HepG2 (cell line): ENCODE results near the gene CDC42EP1. TPM values are rescaled to one million over a fixed set of nuclear protein-coding genes. Genes with fewer than 3 reads are reported as not detected.

Experiments used
- ARHGAP35 ChIP-seq: sonication (generic); formaldehyde crosslinking; IDR thresholded peaks from 2 replicates; pipeline ENCODE4 v1.9.0; 2022; ENCODE audit warnings: mild to moderate bottlenecking, inconsistent platforms, moderate library complexity, missing genetic modification reagents, borderline replicate concordance
- ETV5 ChIP-seq: IDR thresholded peaks from 2 replicates; pipeline ENCODE4 v1.6.1; 2018; ENCODE audit warnings: missing biosample characterization, missing genetic modification reagents, inconsistent platforms, borderline replicate concordance
- FOXO1 ChIP-seq: sonication (generic); formaldehyde crosslinking; IDR thresholded peaks from 2 replicates; pipeline ENCODE4 v1.4.0; 2020; ENCODE audit warnings: missing genetic modification reagents
- GABPB1 ChIP-seq: IDR thresholded peaks from 2 replicates; pipeline ENCODE4 v1.6.1; 2016; ENCODE audit warnings: mild to moderate bottlenecking, missing genetic modification reagents, moderate library complexity, missing compliant biosample characterization
- MATR3 ChIP-seq: sonication (generic); formaldehyde crosslinking; IDR thresholded peaks from 2 replicates; pipeline ENCODE4 v1.4.0; 2020; ENCODE audit warnings: missing genetic modification reagents
- PHB2 ChIP-seq: fragments of 450-650 bp; IDR thresholded peaks from 2 replicates; pipeline ENCODE4 v1.6.1; 2018; ENCODE audit not compliant: partially characterized antibody
- POLR2AphosphoS5 ChIP-seq: IDR thresholded peaks from 2 replicates; pipeline ENCODE4 v1.6.1; 2012; ENCODE audit warnings: low read depth, low read length
- RXRB ChIP-seq: IDR thresholded peaks from 2 replicates; pipeline ENCODE4 v1.6.1; 2016; ENCODE audit warnings: borderline replicate concordance, missing genetic modification reagents, missing compliant biosample characterization
- SIN3A ChIP-seq: IDR thresholded peaks from 2 replicates; pipeline ENCODE4 v1.6.1; 2011; ENCODE audit warnings: low read depth, mild to moderate bottlenecking, control low read depth, low read length, borderline replicate concordance
- SOX6 ChIP-seq, 2 experiments: fragments of 450-650 bp in 1 of 2; sonication (generic) in 1 of 2; formaldehyde crosslinking in 1 of 2; IDR thresholded peaks; 2 replicates each; pipeline versions ENCODE4 v1.4.0 to v1.6.1; 2017 to 2020; ENCODE audit warnings: antibody characterized with exemption in 1 of 2, mild to moderate bottlenecking in 1 of 2, missing genetic modification reagents in 1 of 2
- ZBTB21 ChIP-seq: sonication (generic); formaldehyde crosslinking; IDR thresholded peaks from 2 replicates; pipeline ENCODE4 v1.4.0; 2020; ENCODE audit warnings: missing genetic modification reagents
- ZNF317 ChIP-seq: sonication (generic); formaldehyde crosslinking; IDR thresholded peaks from 2 replicates; pipeline ENCODE4 v1.5.0; 2020; ENCODE audit warnings: mild to moderate bottlenecking, missing genetic modification reagents
- ZNF354B ChIP-seq: sonication (generic); formaldehyde crosslinking; IDR thresholded peaks from 2 replicates; pipeline ENCODE4 v1.8.0; 2022; ENCODE audit warnings: mild to moderate bottlenecking, missing genetic modification reagents
- polyA plus RNA-seq, 8 experiments: library from polyadenylated mRNA; depleted of rRNA in 3 of 8; stranded (reverse) in 7 of 8; unstranded in 1 of 8; fragments of >200 nt; fragmentation: Illumina TruSeq in 4 of 8; extraction: Trizol in 4 of 8; gene quantifications; 2 replicates each; pipeline versions ENCODE4 v1.2.1 to v1.2.3, GENCODE V29; 2011 to 2016; ENCODE audit warnings: low read depth in 4 of 8, missing spikeins in 1 of 8, mixed read lengths in 1 of 8; ENCODE audit not compliant: insufficient read depth in 1 of 8
- total RNA-seq, 5 experiments: library from RNA; depleted of rRNA; stranded (reverse); fragments of >200 nt; fragmentation: Illumina TruSeq; extraction: Trizol; gene quantifications; 2 replicates each; pipeline ENCODE4 v1.2.3, GENCODE V29; 2016; ENCODE audit warnings: low read depth in 1 of 5
- TF ChIP-seq, protein P1 (sequence below): sonication (generic); formaldehyde crosslinking; IDR thresholded peaks from 2 replicates; pipeline ENCODE4 v1.4.0; 2020; ENCODE audit warnings: missing genetic modification reagents
- TF ChIP-seq, protein P2 (sequence below): sonication (generic); formaldehyde crosslinking; conservative IDR thresholded peaks from 2 replicates; pipeline ENCODE4 v1.8.1; 2023; ENCODE audit warnings: missing genetic modification reagents
- TF ChIP-seq, protein P3 (sequence below): sonication (generic); formaldehyde crosslinking; IDR thresholded peaks from 2 replicates; pipeline ENCODE4 v1.4.0; 2020; ENCODE audit warnings: mild to moderate bottlenecking, missing genetic modification reagents
- TF ChIP-seq, protein P4 (sequence below): sonication (generic); IDR thresholded peaks from 2 replicates; pipeline ENCODE4 v1.6.1; 2016; ENCODE audit warnings: low read depth, borderline replicate concordance
- TF ChIP-seq, protein P5 (sequence below): sonication (generic); formaldehyde crosslinking; IDR thresholded peaks from 2 replicates; pipeline ENCODE4 v1.8.0; 2022; ENCODE audit warnings: missing genetic modification reagents, mild to moderate bottlenecking, borderline replicate concordance
- TF ChIP-seq, protein P6 (sequence below): sonication (generic); formaldehyde crosslinking; IDR thresholded peaks from 2 replicates; pipeline ENCODE4 v1.8.1; 2023; ENCODE audit warnings: mild to moderate bottlenecking, moderate library complexity, missing genetic modification reagents

CDC42EP1 gene
- total and polyA plus RNA-seq, 2 of the 13 experiments (the other 11 are each of a cell fraction or from before 2014, with no cell fraction given) = 17.1 to 29.5 TPM

DNA sequence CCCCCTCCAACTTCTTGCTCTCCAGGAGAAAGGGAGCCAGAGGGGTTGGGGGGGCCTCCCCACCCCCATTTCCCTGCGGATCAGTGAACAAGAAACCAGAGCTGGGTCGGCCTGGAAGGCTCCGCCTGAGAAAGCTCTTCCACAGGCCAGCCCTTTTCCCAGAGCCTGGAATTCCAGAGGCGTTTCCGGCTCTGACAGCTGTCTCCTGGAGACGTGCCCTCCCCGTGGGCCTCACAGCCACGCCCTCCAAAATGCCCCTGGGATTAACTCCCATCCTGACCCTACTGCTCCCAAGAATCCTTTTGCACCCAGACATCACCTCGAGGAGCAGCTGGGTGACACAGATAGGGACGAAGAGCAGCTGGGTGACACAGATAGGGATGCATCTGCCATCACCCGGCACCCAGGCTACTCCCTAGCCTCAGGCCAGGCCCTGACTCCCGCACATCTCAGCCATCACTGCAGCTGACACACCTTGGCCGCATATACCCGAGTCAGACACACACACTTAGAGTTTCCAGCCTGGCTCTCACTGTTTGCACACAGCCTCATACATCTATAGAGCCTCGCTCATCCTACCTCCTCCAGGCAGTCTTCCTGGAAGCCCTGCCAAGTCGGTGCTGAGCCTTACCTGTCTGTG lies 7.6 kb upstream of the CDC42EP1 start (continued):
- TF ChIP-seq RXRB (no peak), ARHGAP35 (no peak), MATR3 (CRISPR knock-in tag) (no peak), FOXO1 (no peak), ZBTB21 (CRISPR knock-in tag) (no peak), SIN3A (no peak), PHB2 (no peak), SOX6 (IDR thresholded peaks at IDR 0.05) (no peak), SOX6 (CRISPR knock-in tag; IDR thresholded peaks at IDR 0.05) (peak; percentile 19; the same call in 1 of the 2 replicates), GABPB1 (CRISPR knock-in tag) (no peak), ZNF354B (CRISPR knock-in tag) (no peak), ZNF317 (CRISPR knock-in tag) (0 out of 2 replicates have a peak, but pooled peaks have one; percentile 33), POLR2AphosphoS5 (no peak), ETV5 (CRISPR knock-in tag) (peak; percentile 77)
- TF ChIP-seq, protein P1, sequence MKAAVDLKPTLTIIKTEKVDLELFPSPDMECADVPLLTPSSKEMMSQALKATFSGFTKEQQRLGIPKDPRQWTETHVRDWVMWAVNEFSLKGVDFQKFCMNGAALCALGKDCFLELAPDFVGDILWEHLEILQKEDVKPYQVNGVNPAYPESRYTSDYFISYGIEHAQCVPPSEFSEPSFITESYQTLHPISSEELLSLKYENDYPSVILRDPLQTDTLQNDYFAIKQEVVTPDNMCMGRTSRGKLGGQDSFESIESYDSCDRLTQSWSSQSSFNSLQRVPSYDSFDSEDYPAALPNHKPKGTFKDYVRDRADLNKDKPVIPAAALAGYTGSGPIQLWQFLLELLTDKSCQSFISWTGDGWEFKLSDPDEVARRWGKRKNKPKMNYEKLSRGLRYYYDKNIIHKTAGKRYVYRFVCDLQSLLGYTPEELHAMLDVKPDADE (CRISPR knock-in tag) = no peak
- TF ChIP-seq, protein P2, sequence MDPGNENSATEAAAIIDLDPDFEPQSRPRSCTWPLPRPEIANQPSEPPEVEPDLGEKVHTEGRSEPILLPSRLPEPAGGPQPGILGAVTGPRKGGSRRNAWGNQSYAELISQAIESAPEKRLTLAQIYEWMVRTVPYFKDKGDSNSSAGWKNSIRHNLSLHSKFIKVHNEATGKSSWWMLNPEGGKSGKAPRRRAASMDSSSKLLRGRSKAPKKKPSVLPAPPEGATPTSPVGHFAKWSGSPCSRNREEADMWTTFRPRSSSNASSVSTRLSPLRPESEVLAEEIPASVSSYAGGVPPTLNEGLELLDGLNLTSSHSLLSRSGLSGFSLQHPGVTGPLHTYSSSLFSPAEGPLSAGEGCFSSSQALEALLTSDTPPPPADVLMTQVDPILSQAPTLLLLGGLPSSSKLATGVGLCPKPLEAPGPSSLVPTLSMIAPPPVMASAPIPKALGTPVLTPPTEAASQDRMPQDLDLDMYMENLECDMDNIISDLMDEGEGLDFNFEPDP (CRISPR knock-in tag) = no peak
- TF ChIP-seq, protein P3, sequence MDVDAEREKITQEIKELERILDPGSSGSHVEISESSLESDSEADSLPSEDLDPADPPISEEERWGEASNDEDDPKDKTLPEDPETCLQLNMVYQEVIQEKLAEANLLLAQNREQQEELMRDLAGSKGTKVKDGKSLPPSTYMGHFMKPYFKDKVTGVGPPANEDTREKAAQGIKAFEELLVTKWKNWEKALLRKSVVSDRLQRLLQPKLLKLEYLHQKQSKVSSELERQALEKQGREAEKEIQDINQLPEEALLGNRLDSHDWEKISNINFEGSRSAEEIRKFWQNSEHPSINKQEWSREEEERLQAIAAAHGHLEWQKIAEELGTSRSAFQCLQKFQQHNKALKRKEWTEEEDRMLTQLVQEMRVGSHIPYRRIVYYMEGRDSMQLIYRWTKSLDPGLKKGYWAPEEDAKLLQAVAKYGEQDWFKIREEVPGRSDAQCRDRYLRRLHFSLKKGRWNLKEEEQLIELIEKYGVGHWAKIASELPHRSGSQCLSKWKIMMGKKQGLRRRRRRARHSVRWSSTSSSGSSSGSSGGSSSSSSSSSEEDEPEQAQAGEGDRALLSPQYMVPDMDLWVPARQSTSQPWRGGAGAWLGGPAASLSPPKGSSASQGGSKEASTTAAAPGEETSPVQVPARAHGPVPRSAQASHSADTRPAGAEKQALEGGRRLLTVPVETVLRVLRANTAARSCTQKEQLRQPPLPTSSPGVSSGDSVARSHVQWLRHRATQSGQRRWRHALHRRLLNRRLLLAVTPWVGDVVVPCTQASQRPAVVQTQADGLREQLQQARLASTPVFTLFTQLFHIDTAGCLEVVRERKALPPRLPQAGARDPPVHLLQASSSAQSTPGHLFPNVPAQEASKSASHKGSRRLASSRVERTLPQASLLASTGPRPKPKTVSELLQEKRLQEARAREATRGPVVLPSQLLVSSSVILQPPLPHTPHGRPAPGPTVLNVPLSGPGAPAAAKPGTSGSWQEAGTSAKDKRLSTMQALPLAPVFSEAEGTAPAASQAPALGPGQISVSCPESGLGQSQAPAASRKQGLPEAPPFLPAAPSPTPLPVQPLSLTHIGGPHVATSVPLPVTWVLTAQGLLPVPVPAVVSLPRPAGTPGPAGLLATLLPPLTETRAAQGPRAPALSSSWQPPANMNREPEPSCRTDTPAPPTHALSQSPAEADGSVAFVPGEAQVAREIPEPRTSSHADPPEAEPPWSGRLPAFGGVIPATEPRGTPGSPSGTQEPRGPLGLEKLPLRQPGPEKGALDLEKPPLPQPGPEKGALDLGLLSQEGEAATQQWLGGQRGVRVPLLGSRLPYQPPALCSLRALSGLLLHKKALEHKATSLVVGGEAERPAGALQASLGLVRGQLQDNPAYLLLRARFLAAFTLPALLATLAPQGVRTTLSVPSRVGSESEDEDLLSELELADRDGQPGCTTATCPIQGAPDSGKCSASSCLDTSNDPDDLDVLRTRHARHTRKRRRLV (CRISPR knock-in tag) = no peak
- TF ChIP-seq, protein P4, sequence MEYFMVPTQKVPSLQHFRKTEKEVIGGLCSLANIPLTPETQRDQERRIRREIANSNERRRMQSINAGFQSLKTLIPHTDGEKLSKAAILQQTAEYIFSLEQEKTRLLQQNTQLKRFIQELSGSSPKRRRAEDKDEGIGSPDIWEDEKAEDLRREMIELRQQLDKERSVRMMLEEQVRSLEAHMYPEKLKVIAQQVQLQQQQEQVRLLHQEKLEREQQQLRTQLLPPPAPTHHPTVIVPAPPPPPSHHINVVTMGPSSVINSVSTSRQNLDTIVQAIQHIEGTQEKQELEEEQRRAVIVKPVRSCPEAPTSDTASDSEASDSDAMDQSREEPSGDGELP = peak; percentile 79; the same call in 1 of the 2 replicates
- TF ChIP-seq, protein P5, sequence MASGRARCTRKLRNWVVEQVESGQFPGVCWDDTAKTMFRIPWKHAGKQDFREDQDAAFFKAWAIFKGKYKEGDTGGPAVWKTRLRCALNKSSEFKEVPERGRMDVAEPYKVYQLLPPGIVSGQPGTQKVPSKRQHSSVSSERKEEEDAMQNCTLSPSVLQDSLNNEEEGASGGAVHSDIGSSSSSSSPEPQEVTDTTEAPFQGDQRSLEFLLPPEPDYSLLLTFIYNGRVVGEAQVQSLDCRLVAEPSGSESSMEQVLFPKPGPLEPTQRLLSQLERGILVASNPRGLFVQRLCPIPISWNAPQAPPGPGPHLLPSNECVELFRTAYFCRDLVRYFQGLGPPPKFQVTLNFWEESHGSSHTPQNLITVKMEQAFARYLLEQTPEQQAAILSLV (CRISPR knock-in tag) = no peak
- TF ChIP-seq, protein P6, sequence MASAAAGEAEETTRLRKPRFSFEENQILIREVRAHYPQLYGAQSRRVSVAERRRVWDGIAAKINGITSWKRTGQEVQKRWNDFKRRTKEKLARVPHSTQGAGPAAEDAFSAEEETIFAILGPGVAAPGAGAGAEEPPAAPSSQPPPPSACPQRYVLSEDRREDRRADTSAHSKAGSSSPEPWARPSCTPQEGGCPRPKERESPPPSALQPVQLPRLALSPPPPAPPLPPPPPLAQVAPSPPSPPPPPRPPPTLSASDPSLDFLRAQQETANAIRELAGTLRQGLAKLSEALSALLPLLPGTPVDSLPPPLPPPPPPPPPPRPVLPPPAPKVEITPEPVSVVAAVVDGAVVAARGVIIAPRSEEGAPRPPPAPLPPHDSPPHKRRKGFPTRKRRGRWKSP (CRISPR knock-in tag) = no peak
